HEK293 (cell line): ENCODE results near the gene CIART.

ENCODE experiments used
- KLF8 ChIP-seq: fragments of 450-650 bp; formaldehyde crosslinking; IDR thresholded peaks from 2 replicates; pipeline ENCODE4 v1.5.1; 2016; ENCODE audit warnings: missing biosample characterization, missing genetic modification characterization
- MZF1 ChIP-seq: fragments of 450-650 bp; formaldehyde crosslinking; IDR thresholded peaks from 2 replicates; pipeline ENCODE4 v1.5.1; 2017; ENCODE audit warnings: missing biosample characterization, missing genetic modification characterization, borderline replicate concordance
- OVOL3 ChIP-seq: fragments of 450-650 bp; formaldehyde crosslinking; IDR thresholded peaks from 2 replicates; pipeline ENCODE4 v1.5.1; 2016; ENCODE audit warnings: missing biosample characterization, missing genetic modification characterization
- PRDM1 ChIP-seq: fragments of 450-650 bp; formaldehyde crosslinking; IDR thresholded peaks from 2 replicates; pipeline ENCODE4; 2016; ENCODE audit warnings: missing biosample characterization, missing genetic modification characterization
- RBAK ChIP-seq: fragments of 450-650 bp; formaldehyde crosslinking; IDR thresholded peaks from 2 replicates; pipeline ENCODE4 v1.5.1; 2016; ENCODE audit warnings: missing biosample characterization, missing genetic modification characterization
- SCRT2 ChIP-seq: fragments of 450-650 bp; formaldehyde crosslinking; IDR thresholded peaks from 2 replicates; pipeline ENCODE4 v1.5.1; 2016; ENCODE audit warnings: missing biosample characterization, missing genetic modification characterization
- SP2 ChIP-seq: fragments of 450-650 bp; formaldehyde crosslinking; IDR thresholded peaks from 2 replicates; pipeline ENCODE4 v1.5.1; 2016; ENCODE audit warnings: missing biosample characterization, missing genetic modification characterization
- ZBTB17 ChIP-seq: fragments of 450-650 bp; formaldehyde crosslinking; IDR thresholded peaks from 2 replicates; pipeline ENCODE4 v1.5.1; 2016; ENCODE audit warnings: missing biosample characterization, missing genetic modification characterization
- ZBTB21 ChIP-seq: fragments of 450-650 bp; formaldehyde crosslinking; IDR thresholded peaks from 2 replicates; pipeline ENCODE4 v1.5.1; 2017; ENCODE audit warnings: missing biosample characterization, missing genetic modification characterization
- ZBTB7A ChIP-seq: fragments of 450-650 bp; formaldehyde crosslinking; IDR thresholded peaks from 2 replicates; pipeline ENCODE4 v1.5.1; 2016; ENCODE audit warnings: low read depth, missing biosample characterization, missing genetic modification characterization
- ZNF132 ChIP-seq: fragments of 450-650 bp; formaldehyde crosslinking; IDR thresholded peaks from 2 replicates; pipeline ENCODE4 v1.5.1; 2017; ENCODE audit warnings: missing biosample characterization, missing genetic modification characterization, borderline replicate concordance
- ZNF211 ChIP-seq: fragments of 450-650 bp; formaldehyde crosslinking; IDR thresholded peaks from 2 replicates; pipeline ENCODE4 v1.5.1; 2016; ENCODE audit warnings: low read depth, missing biosample characterization, missing genetic modification characterization
- ZNF214 ChIP-seq: fragments of 450-650 bp; formaldehyde crosslinking; IDR thresholded peaks from 2 replicates; pipeline ENCODE4 v1.5.1; 2017; ENCODE audit warnings: missing biosample characterization, mild to moderate bottlenecking, missing genetic modification characterization, borderline replicate concordance
- ZNF335 ChIP-seq: fragments of 450-650 bp; formaldehyde crosslinking; conservative IDR thresholded peaks from 2 replicates; pipeline ENCODE4 v1.5.1; 2016; ENCODE audit warnings: missing biosample characterization, missing genetic modification characterization
- ZNF366 ChIP-seq: fragments of 450-650 bp; formaldehyde crosslinking; conservative IDR thresholded peaks from 2 replicates; pipeline ENCODE4 v1.5.1; 2016; ENCODE audit warnings: missing biosample characterization, missing genetic modification characterization
- ZNF423 ChIP-seq: fragments of 450-650 bp; formaldehyde crosslinking; IDR thresholded peaks from 2 replicates; pipeline ENCODE4 v1.5.1; 2016; ENCODE audit warnings: missing biosample characterization, missing genetic modification characterization
- ZNF473 ChIP-seq: fragments of 450-650 bp; formaldehyde crosslinking; IDR thresholded peaks from 2 replicates; pipeline ENCODE4 v1.5.1; 2017; ENCODE audit warnings: missing biosample characterization, missing genetic modification characterization
- ZNF548 ChIP-seq: fragments of 450-650 bp; formaldehyde crosslinking; IDR thresholded peaks from 2 replicates; pipeline ENCODE4 v1.5.1; 2016; ENCODE audit warnings: missing biosample characterization, missing genetic modification characterization
- ZNF624 ChIP-seq: fragments of 450-650 bp; formaldehyde crosslinking; IDR thresholded peaks from 2 replicates; pipeline ENCODE4 v1.5.1; 2017; ENCODE audit warnings: missing biosample characterization, missing genetic modification characterization
- ZXDB ChIP-seq: fragments of 450-650 bp; formaldehyde crosslinking; IDR thresholded peaks from 2 replicates; pipeline ENCODE4 v1.5.1; 2016; ENCODE audit warnings: missing biosample characterization, missing genetic modification characterization
- TF ChIP-seq, protein P1 (sequence below): fragments of 450-650 bp; formaldehyde crosslinking; IDR thresholded peaks from 2 replicates; pipeline ENCODE4 v1.5.1; 2016; ENCODE audit warnings: missing biosample characterization, missing genetic modification characterization
- TF ChIP-seq, protein P2 (sequence below): fragments of 450-650 bp; formaldehyde crosslinking; IDR thresholded peaks from 2 replicates; pipeline ENCODE4 v1.5.1; 2016; ENCODE audit warnings: missing biosample characterization, missing genetic modification characterization
- TF ChIP-seq, protein P3 (sequence below): fragments of 450-650 bp; formaldehyde crosslinking; IDR thresholded peaks from 2 replicates; pipeline ENCODE4 v1.5.1; 2016; ENCODE audit warnings: missing biosample characterization, missing genetic modification characterization
- TF ChIP-seq, protein P4 (sequence below): fragments of 450-650 bp; formaldehyde crosslinking; IDR thresholded peaks from 2 replicates; pipeline ENCODE4 v1.5.1; 2016; ENCODE audit warnings: missing biosample characterization, missing genetic modification characterization
- TF ChIP-seq, protein P5 (sequence below): fragments of 450-650 bp; formaldehyde crosslinking; IDR thresholded peaks from 2 replicates; pipeline ENCODE4 v1.5.1; 2017; ENCODE audit warnings: missing biosample characterization, missing genetic modification characterization
- TF ChIP-seq, protein P6 (sequence below): fragments of 450-650 bp; formaldehyde crosslinking; IDR thresholded peaks from 2 replicates; pipeline ENCODE4 v1.5.1; 2016; ENCODE audit warnings: missing biosample characterization, missing genetic modification characterization
- TF ChIP-seq, protein P7 (sequence below): fragments of 450-650 bp; formaldehyde crosslinking; optimal IDR thresholded peaks from 2 replicates; pipeline ENCODE3; 2016; ENCODE audit warnings: missing biosample characterization, mild to moderate bottlenecking, missing genetic modification characterization

CIART gene

DNA sequence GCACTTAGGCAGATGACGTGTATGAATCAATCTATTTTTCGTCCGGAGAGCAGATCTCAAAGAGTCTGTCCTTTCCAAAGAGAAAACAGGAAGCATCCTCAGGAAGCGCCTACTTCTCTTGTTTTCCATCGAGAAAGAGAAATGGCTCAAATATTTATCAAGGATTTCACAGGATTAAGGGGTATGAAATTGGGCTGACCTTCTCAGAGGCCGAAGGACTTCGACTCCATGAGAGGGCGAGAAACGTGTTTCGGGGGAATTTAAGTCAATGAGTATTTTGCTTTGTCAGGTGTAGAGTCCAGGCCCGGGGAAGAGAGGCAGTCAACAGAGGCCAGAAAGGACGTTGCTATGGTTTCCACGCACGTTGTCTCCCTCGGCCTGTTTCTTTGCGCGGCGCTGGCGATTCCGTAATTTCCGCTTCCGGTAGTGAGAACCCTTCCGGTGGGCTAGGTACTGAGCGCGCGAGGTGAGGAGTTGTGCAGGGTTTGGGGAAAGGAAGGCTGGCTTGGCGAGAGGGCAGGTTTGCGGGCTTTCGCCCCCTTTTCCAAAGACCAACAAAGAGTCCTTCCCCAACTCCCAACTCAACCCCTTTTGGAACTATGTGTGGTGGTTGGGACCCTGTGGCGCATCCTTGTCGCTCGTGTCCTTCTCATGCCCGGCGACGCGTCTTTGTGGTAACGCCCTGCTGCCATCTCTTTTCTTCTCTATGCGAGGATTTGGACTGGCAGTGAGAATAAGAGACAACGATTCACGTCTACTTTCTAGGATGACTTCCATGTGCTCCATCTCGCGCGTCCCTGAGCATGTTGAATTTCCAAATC is 11.3 kb downstream of the CIART start, which contains the start of gene MRPS21 (continued):
- TF ChIP-seq MZF1 (tag by site-specific recombination) (no peak), ZBTB21 (peak; percentile 54), ZNF548 (no peak), SCRT2 (tag by site-specific recombination) (0 out of 2 replicates have a peak, but pooled peaks have one; percentile 11), OVOL3 (tag by site-specific recombination) (no peak), ZNF335 (tag by site-specific recombination) (peak; percentile 71), ZNF423 (tag by site-specific recombination) (no peak), SP2 (tag by site-specific recombination) (peak; percentile 80), ZNF473 (tag by site-specific recombination) (no peak), ZNF366 (peak; percentile 61), ZNF132 (tag by site-specific recombination) (no peak), ZNF214 (tag by site-specific recombination) (no peak), PRDM1 (tag by site-specific recombination) (peak; percentile 90), ZXDB (tag by site-specific recombination) (peak; percentile 70; the same call in 1 of the 2 replicates), ZNF624 (tag by site-specific recombination) (no peak), ZNF211 (no peak), KLF8 (tag by site-specific recombination) (peak; percentile 66; the same call in 1 of the 2 replicates), ZBTB7A (tag by site-specific recombination) (no peak), ZBTB17 (tag by site-specific recombination) (peak; percentile 96), RBAK (tag by site-specific recombination) (no peak)
- TF ChIP-seq, protein P1, sequence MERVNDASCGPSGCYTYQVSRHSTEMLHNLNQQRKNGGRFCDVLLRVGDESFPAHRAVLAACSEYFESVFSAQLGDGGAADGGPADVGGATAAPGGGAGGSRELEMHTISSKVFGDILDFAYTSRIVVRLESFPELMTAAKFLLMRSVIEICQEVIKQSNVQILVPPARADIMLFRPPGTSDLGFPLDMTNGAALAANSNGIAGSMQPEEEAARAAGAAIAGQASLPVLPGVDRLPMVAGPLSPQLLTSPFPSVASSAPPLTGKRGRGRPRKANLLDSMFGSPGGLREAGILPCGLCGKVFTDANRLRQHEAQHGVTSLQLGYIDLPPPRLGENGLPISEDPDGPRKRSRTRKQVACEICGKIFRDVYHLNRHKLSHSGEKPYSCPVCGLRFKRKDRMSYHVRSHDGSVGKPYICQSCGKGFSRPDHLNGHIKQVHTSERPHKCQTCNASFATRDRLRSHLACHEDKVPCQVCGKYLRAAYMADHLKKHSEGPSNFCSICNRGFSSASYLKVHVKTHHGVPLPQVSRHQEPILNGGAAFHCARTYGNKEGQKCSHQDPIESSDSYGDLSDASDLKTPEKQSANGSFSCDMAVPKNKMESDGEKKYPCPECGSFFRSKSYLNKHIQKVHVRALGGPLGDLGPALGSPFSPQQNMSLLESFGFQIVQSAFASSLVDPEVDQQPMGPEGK (tag by site-specific recombination): no peak
- TF ChIP-seq, protein P2, sequence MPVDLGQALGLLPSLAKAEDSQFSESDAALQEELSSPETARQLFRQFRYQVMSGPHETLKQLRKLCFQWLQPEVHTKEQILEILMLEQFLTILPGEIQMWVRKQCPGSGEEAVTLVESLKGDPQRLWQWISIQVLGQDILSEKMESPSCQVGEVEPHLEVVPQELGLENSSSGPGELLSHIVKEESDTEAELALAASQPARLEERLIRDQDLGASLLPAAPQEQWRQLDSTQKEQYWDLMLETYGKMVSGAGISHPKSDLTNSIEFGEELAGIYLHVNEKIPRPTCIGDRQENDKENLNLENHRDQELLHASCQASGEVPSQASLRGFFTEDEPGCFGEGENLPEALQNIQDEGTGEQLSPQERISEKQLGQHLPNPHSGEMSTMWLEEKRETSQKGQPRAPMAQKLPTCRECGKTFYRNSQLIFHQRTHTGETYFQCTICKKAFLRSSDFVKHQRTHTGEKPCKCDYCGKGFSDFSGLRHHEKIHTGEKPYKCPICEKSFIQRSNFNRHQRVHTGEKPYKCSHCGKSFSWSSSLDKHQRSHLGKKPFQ (tag by site-specific recombination): peak; percentile 65; the same call in 1 of the 2 replicates
- TF ChIP-seq, protein P3, sequence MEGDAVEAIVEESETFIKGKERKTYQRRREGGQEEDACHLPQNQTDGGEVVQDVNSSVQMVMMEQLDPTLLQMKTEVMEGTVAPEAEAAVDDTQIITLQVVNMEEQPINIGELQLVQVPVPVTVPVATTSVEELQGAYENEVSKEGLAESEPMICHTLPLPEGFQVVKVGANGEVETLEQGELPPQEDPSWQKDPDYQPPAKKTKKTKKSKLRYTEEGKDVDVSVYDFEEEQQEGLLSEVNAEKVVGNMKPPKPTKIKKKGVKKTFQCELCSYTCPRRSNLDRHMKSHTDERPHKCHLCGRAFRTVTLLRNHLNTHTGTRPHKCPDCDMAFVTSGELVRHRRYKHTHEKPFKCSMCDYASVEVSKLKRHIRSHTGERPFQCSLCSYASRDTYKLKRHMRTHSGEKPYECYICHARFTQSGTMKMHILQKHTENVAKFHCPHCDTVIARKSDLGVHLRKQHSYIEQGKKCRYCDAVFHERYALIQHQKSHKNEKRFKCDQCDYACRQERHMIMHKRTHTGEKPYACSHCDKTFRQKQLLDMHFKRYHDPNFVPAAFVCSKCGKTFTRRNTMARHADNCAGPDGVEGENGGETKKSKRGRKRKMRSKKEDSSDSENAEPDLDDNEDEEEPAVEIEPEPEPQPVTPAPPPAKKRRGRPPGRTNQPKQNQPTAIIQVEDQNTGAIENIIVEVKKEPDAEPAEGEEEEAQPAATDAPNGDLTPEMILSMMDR (tag by site-specific recombination): no peak
- TF ChIP-seq, protein P4, sequence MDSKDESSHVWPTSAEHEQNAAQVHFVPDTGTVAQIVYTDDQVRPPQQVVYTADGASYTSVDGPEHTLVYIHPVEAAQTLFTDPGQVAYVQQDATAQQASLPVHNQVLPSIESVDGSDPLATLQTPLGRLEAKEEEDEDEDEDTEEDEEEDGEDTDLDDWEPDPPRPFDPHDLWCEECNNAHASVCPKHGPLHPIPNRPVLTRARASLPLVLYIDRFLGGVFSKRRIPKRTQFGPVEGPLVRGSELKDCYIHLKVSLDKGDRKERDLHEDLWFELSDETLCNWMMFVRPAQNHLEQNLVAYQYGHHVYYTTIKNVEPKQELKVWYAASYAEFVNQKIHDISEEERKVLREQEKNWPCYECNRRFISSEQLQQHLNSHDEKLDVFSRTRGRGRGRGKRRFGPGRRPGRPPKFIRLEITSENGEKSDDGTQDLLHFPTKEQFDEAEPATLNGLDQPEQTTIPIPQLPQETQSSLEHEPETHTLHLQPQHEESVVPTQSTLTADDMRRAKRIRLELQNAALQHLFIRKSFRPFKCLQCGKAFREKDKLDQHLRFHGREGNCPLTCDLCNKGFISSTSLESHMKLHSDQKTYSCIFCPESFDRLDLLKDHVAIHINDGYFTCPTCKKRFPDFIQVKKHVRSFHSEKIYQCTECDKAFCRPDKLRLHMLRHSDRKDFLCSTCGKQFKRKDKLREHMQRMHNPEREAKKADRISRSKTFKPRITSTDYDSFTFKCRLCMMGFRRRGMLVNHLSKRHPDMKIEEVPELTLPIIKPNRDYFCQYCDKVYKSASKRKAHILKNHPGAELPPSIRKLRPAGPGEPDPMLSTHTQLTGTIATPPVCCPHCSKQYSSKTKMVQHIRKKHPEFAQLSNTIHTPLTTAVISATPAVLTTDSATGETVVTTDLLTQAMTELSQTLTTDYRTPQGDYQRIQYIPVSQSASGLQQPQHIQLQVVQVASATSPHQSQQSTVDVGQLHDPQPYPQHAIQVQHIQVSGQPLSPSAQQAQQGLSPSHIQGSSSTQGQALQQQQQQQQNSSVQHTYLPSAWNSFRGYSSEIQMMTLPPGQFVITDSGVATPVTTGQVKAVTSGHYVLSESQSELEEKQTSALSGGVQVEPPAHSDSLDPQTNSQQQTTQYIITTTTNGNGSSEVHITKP (tag by site-specific recombination): peak; percentile 61; the same call in 1 of the 2 replicates
- TF ChIP-seq, protein P5, sequence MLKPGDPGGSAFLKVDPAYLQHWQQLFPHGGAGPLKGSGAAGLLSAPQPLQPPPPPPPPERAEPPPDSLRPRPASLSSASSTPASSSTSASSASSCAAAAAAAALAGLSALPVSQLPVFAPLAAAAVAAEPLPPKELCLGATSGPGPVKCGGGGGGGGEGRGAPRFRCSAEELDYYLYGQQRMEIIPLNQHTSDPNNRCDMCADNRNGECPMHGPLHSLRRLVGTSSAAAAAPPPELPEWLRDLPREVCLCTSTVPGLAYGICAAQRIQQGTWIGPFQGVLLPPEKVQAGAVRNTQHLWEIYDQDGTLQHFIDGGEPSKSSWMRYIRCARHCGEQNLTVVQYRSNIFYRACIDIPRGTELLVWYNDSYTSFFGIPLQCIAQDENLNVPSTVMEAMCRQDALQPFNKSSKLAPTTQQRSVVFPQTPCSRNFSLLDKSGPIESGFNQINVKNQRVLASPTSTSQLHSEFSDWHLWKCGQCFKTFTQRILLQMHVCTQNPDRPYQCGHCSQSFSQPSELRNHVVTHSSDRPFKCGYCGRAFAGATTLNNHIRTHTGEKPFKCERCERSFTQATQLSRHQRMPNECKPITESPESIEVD (tag by site-specific recombination): no peak
- TF ChIP-seq, protein P6, sequence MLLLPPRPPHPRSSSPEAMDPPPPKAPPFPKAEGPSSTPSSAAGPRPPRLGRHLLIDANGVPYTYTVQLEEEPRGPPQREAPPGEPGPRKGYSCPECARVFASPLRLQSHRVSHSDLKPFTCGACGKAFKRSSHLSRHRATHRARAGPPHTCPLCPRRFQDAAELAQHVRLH (tag by site-specific recombination): peak; percentile 100
- TF ChIP-seq, protein P7, sequence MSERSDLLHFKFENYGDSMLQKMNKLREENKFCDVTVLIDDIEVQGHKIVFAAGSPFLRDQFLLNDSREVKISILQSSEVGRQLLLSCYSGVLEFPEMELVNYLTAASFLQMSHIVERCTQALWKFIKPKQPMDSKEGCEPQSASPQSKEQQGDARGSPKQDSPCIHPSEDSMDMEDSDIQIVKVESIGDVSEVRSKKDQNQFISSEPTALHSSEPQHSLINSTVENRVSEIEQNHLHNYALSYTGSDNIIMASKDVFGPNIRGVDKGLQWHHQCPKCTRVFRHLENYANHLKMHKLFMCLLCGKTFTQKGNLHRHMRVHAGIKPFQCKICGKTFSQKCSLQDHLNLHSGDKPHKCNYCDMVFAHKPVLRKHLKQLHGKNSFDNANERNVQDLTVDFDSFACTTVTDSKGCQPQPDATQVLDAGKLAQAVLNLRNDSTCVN: peak; percentile 66
